HEK293 (cell line): ENCODE measurements around the gene HYKK.

ENCODE experiments used
- AEBP2 ChIP-seq: fragments of 450-650 bp; formaldehyde crosslinking; IDR thresholded peaks from 2 replicates; pipeline ENCODE4 v1.5.1; 2016; ENCODE audit warnings: missing biosample characterization, missing genetic modification characterization, borderline replicate concordance
- CTCF ChIP-seq: fragments of 450-650 bp; formaldehyde crosslinking; IDR thresholded peaks from 2 replicates; pipeline ENCODE4 v1.5.1; 2016; ENCODE audit warnings: missing biosample characterization, missing genetic modification characterization
- ELK4 ChIP-seq: IDR thresholded peaks from 2 replicates; pipeline ENCODE4 v1.6.1; 2011; ENCODE audit warnings: mild to moderate bottlenecking, low read depth, low read length, borderline replicate concordance
- GLI2 ChIP-seq: fragments of 450-650 bp; formaldehyde crosslinking; IDR thresholded peaks from 2 replicates; pipeline ENCODE4; 2017; ENCODE audit warnings: missing biosample characterization, missing genetic modification characterization, low read depth, borderline replicate concordance
- HOXA7 ChIP-seq: sonication (generic); formaldehyde crosslinking; IDR thresholded peaks from 2 replicates; pipeline ENCODE4 v1.8.1; 2022; ENCODE audit warnings: missing genetic modification reagents, borderline replicate concordance
- HOXC10 ChIP-seq: sonication (generic); formaldehyde crosslinking; IDR thresholded peaks from 2 replicates; pipeline ENCODE4 v1.8.1; 2023; ENCODE audit warnings: mild to moderate bottlenecking, missing genetic modification reagents
- HOXD13 ChIP-seq: sonication (generic); formaldehyde crosslinking; IDR thresholded peaks from 2 replicates; pipeline ENCODE4 v1.8.0; 2022; ENCODE audit warnings: missing genetic modification reagents, borderline replicate concordance
- IKZF3 ChIP-seq: fragments of 450-650 bp; IDR thresholded peaks from 2 replicates; pipeline ENCODE4 v1.5.0; 2018; ENCODE audit warnings: missing biosample characterization, mild to moderate bottlenecking, missing genetic modification characterization, moderate library complexity
- YY2 ChIP-seq: fragments of 450-650 bp; formaldehyde crosslinking; IDR thresholded peaks from 2 replicates; pipeline ENCODE4 v1.5.1; 2016; ENCODE audit warnings: missing biosample characterization, missing genetic modification characterization
- ZBTB48 ChIP-seq: fragments of 450-650 bp; formaldehyde crosslinking; IDR thresholded peaks from 2 replicates; pipeline ENCODE4 v1.5.1; 2016; ENCODE audit warnings: missing biosample characterization, missing genetic modification characterization
- ZNF140 ChIP-seq: fragments of 450-650 bp; formaldehyde crosslinking; IDR thresholded peaks from 2 replicates; pipeline ENCODE4 v1.5.1; 2016; ENCODE audit warnings: missing biosample characterization, missing genetic modification characterization
- ZNF280D ChIP-seq: fragments of 450-650 bp; formaldehyde crosslinking; IDR thresholded peaks from 2 replicates; pipeline ENCODE4 v1.5.1; 2016; ENCODE audit warnings: missing biosample characterization, missing genetic modification characterization
- ZNF394 ChIP-seq: fragments of 450-650 bp; formaldehyde crosslinking; IDR thresholded peaks from 2 replicates; pipeline ENCODE4 v1.5.1; 2016; ENCODE audit warnings: missing biosample characterization, missing genetic modification characterization, mild to moderate bottlenecking, moderate library complexity, borderline replicate concordance
- ZNF521 ChIP-seq: fragments of 450-650 bp; formaldehyde crosslinking; IDR thresholded peaks from 2 replicates; pipeline ENCODE4 v1.5.1; 2017; ENCODE audit warnings: missing biosample characterization, mild to moderate bottlenecking, missing genetic modification characterization
- ZNF530 ChIP-seq: fragments of 450-650 bp; formaldehyde crosslinking; IDR thresholded peaks from 2 replicates; pipeline ENCODE4 v1.5.1; 2016; ENCODE audit warnings: low read depth, missing biosample characterization, missing genetic modification characterization
- ZNF560 ChIP-seq: fragments of 450-650 bp; formaldehyde crosslinking; IDR thresholded peaks from 2 replicates; pipeline ENCODE4 v1.5.1; 2017; ENCODE audit warnings: missing biosample characterization, missing genetic modification characterization, borderline replicate concordance
- ZNF645 ChIP-seq: fragments of 450-650 bp; formaldehyde crosslinking; IDR thresholded peaks from 2 replicates; pipeline ENCODE4; 2016; ENCODE audit warnings: missing biosample characterization, missing genetic modification characterization
- ZNF660 ChIP-seq: fragments of 450-650 bp; IDR thresholded peaks from 2 replicates; pipeline ENCODE4 v1.5.1; 2018; ENCODE audit warnings: missing biosample characterization, mild to moderate bottlenecking, missing genetic modification characterization
- ZNF670 ChIP-seq: fragments of 450-650 bp; formaldehyde crosslinking; IDR thresholded peaks from 2 replicates; pipeline ENCODE4 v1.5.1; 2016; ENCODE audit warnings: missing biosample characterization, missing genetic modification characterization, low read depth
- ZNF747 ChIP-seq: fragments of 450-650 bp; formaldehyde crosslinking; IDR thresholded peaks from 2 replicates; pipeline ENCODE4 v1.5.1; 2016; ENCODE audit warnings: missing biosample characterization, missing genetic modification characterization
- ZSCAN16 ChIP-seq: fragments of 450-650 bp; formaldehyde crosslinking; IDR thresholded peaks from 2 replicates; pipeline ENCODE4 v1.5.1; 2016; ENCODE audit warnings: missing biosample characterization, missing genetic modification characterization
- ZSCAN30 ChIP-seq: fragments of 450-650 bp; IDR thresholded peaks from 2 replicates; pipeline ENCODE4 v1.5.1; 2018; ENCODE audit warnings: missing biosample characterization, mild to moderate bottlenecking, missing genetic modification characterization, moderate library complexity
- ZXDB ChIP-seq: fragments of 450-650 bp; formaldehyde crosslinking; IDR thresholded peaks from 2 replicates; pipeline ENCODE4 v1.5.1; 2016; ENCODE audit warnings: missing biosample characterization, missing genetic modification characterization
- TF ChIP-seq, protein P1 (sequence below): fragments of 450-650 bp; formaldehyde crosslinking; optimal IDR thresholded peaks from 2 replicates; pipeline ENCODE3; 2016; ENCODE audit warnings: missing biosample characterization, mild to moderate bottlenecking, missing genetic modification characterization
- TF ChIP-seq, protein P2 (sequence below): fragments of 450-650 bp; formaldehyde crosslinking; IDR thresholded peaks from 2 replicates; pipeline ENCODE4 v1.5.1; 2016; ENCODE audit warnings: missing biosample characterization, missing genetic modification characterization, low read depth
- TF ChIP-seq, protein P3 (sequence below): fragments of 450-650 bp; formaldehyde crosslinking; IDR thresholded peaks from 2 replicates; pipeline ENCODE4 v1.5.1; 2017; ENCODE audit warnings: missing biosample characterization, missing genetic modification characterization

HYKK gene

DNA sequence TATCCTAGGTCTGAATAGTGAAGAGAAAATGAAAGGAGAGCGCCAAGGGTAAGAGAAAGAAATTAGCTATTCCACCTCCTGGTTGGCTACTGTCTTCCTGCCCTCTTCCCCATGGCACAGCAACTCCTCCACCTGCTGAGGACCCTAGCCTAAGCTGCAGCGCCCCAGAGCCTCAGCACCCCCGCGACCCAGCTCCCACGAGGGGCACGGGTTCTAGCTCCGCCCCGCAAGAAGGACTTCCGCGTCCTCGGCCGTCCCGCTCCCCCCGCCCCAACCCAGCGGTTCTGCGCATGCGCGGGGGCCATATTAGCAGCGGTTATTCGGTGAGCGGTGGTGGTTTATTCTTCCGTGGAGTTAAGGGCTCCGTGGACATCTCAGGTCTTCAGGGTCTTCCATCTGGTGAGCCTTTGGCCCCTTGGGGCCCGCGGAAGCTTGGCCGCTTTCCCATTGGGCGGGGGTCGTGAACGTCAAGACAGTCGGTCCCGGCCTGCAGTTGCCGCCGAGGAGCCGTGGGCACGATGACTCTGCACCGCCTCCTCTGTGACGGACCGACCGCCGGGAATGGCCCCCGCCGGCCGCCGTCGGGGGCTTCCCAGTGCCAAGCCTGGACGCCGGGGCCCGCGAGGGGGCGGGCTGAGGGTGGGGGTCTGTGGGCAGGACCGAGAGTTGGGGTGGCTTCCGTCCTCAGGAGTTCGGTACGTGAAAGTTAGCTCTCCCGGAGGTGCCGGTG lies 32.9 kb downstream of the HYKK start, which contains the start of gene PSMA4 (continued):
- no peak for TF ChIP-seq ZNF645 (tag by site-specific recombination)
- TF ChIP-seq ZSCAN16 (tag by site-specific recombination): no peak
- TF ChIP-seq YY2 (tag by site-specific recombination): no peak
- TF ChIP-seq ZNF747 (tag by site-specific recombination): no peak
- TF ChIP-seq ZXDB (tag by site-specific recombination): peak; percentile 75
- TF ChIP-seq, protein P1, sequence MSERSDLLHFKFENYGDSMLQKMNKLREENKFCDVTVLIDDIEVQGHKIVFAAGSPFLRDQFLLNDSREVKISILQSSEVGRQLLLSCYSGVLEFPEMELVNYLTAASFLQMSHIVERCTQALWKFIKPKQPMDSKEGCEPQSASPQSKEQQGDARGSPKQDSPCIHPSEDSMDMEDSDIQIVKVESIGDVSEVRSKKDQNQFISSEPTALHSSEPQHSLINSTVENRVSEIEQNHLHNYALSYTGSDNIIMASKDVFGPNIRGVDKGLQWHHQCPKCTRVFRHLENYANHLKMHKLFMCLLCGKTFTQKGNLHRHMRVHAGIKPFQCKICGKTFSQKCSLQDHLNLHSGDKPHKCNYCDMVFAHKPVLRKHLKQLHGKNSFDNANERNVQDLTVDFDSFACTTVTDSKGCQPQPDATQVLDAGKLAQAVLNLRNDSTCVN (tag by site-specific recombination): peak; percentile 50
- TF ChIP-seq GLI2 (tag by site-specific recombination): no peak
- TF ChIP-seq ELK4: no peak
- no peak for TF ChIP-seq ZBTB48 (tag by site-specific recombination)
- TF ChIP-seq, protein P2, sequence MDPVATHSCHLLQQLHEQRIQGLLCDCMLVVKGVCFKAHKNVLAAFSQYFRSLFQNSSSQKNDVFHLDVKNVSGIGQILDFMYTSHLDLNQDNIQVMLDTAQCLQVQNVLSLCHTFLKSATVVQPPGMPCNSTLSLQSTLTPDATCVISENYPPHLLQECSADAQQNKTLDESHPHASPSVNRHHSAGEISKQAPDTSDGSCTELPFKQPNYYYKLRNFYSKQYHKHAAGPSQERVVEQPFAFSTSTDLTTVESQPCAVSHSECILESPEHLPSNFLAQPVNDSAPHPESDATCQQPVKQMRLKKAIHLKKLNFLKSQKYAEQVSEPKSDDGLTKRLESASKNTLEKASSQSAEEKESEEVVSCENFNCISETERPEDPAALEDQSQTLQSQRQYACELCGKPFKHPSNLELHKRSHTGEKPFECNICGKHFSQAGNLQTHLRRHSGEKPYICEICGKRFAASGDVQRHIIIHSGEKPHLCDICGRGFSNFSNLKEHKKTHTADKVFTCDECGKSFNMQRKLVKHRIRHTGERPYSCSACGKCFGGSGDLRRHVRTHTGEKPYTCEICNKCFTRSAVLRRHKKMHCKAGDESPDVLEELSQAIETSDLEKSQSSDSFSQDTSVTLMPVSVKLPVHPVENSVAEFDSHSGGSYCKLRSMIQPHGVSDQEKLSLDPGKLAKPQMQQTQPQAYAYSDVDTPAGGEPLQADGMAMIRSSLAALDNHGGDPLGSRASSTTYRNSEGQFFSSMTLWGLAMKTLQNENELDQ (tag by site-specific recombination): no peak
- TF ChIP-seq CTCF (tag by site-specific recombination): peak; percentile 19
- no peak for TF ChIP-seq ZNF530 (tag by site-specific recombination)
- TF ChIP-seq, protein P3, sequence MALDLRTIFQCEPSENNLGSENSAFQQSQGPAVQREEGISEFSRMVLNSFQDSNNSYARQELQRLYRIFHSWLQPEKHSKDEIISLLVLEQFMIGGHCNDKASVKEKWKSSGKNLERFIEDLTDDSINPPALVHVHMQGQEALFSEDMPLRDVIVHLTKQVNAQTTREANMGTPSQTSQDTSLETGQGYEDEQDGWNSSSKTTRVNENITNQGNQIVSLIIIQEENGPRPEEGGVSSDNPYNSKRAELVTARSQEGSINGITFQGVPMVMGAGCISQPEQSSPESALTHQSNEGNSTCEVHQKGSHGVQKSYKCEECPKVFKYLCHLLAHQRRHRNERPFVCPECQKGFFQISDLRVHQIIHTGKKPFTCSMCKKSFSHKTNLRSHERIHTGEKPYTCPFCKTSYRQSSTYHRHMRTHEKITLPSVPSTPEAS (tag by site-specific recombination): no peak
- TF ChIP-seq ZNF394: no peak
- no peak for TF ChIP-seq ZNF280D (tag by site-specific recombination)
- TF ChIP-seq ZNF521: no peak
- TF ChIP-seq ZNF560 (tag by site-specific recombination): no peak
- no peak for TF ChIP-seq ZNF670 (tag by site-specific recombination)
- TF ChIP-seq HOXA7 (CRISPR knock-in tag): no peak
- no peak for TF ChIP-seq IKZF3
- no peak for TF ChIP-seq AEBP2 (tag by site-specific recombination)
- TF ChIP-seq ZNF660 (tag by site-specific recombination): peak; percentile 80; the same call in 1 of the 2 replicates
- TF ChIP-seq ZNF140: no peak
- TF ChIP-seq ZSCAN30: no peak
- TF ChIP-seq HOXC10 (CRISPR knock-in tag): no peak
- no peak for TF ChIP-seq HOXD13 (CRISPR knock-in tag)
